Measurements from ENCODE around the gene THRB.
A peak's percentile ranks its signal among the peaks of the same experiment; 100 is the strongest.

The THRB gene

GRCh38 chr3:24141548-24141947 is 353.1 kb downstream of the THRB start:
- no peak for DNase-seq (ENCODE audit: low read depth)

GRCh38 chr3:24139463-24140412 is 354.9 kb downstream of the THRB start:
- no peak for DNase-seq (ENCODE audit: low read depth)

- DNase-seq (ENCODE audit: low read depth) = no peak
Measured at GRCh38 chr3:24138876-24139256, 355.8 kb downstream of the THRB start.

- no peak for DNase-seq (ENCODE audit: low read depth)
Measured at GRCh38 chr3:24137958-24138875, 356.4 kb downstream of the THRB start.

GRCh38 chr3:24137334-24137733 is 357.3 kb downstream of the THRB start:
- no peak for DNase-seq (ENCODE audit: low read depth)

GRCh38 chr3:24136624-24137310 is 357.9 kb downstream of the THRB start:
- DNase-seq (ENCODE audit: low read depth) = no peak

- peak; percentile 40 for DNase-seq (ENCODE audit: low read depth)
Measured at GRCh38 chr3:24135280-24135679, 359.4 kb downstream of the THRB start.

GRCh38 chr3:24133942-24134341 is 360.7 kb downstream of the THRB start:
- DNase-seq (ENCODE audit: low read depth) = no peak

GRCh38 chr3:24133436-24133835 is 361.2 kb downstream of the THRB start:
- DNase-seq (ENCODE audit: low read depth) = no peak

- no peak for DNase-seq (ENCODE audit: low read depth)
Measured at GRCh38 chr3:24129549-24129948, 365.1 kb downstream of the THRB start.

- peak; percentile 91 for DNase-seq (ENCODE audit: low read depth)
Measured at GRCh38 chr3:24128199-24129005, 366.2 kb downstream of the THRB start.

- no peak for DNase-seq (ENCODE audit: low read depth)
Measured at GRCh38 chr3:24123596-24123995, 371.1 kb downstream of the THRB start.

- no peak for DNase-seq (ENCODE audit: low read depth)
Measured at GRCh38 chr3:24120434-24120833, 374.2 kb downstream of the THRB start.

- DNase-seq (ENCODE audit: low read depth) = no peak
Measured at GRCh38 chr3:24119321-24119751, 375.3 kb downstream of the THRB start.

GRCh38 chr3:24117508-24117907 is 377.1 kb downstream of the THRB start:
- no peak for DNase-seq (ENCODE audit: low read depth)

- DNase-seq (ENCODE audit: low read depth) = no peak
Measured at GRCh38 chr3:24111711-24112110, 382.9 kb downstream of the THRB start.

- peak; percentile 76 for DNase-seq (ENCODE audit: low read depth)
Measured at GRCh38 chr3:24110051-24110450, 384.6 kb downstream of the THRB start.

GRCh38 chr3:24101676-24102168 is 392.9 kb downstream of the THRB start:
- peak; percentile 66 for DNase-seq (ENCODE audit: low read depth)

- no peak for DNase-seq (ENCODE audit: low read depth)
Measured at GRCh38 chr3:24100696-24101402, 393.8 kb downstream of the THRB start.

- no peak for DNase-seq (ENCODE audit: low read depth)
Measured at GRCh38 chr3:24096695-24097290, 397.9 kb downstream of the THRB start.

Measured in GM04504 (cell line).